Vagina (tissue), 2 donors: ENCODE results near the gene TMEM95. TPM values are rescaled to one million over a fixed set of nuclear protein-coding genes. Genes with fewer than 3 reads are reported as not detected.

Experiments
- DNase-seq, 2 donors: peaks; one replicate each; pipeline ENCODE4 v3.0.0-alpha.2; 2017; ENCODE audit errors: extremely low spot score in 2 of 2
- H3K27ac ChIP-seq: fragments of 200-600 bp; sonication (generic); one replicate; pipeline ENCODE4 v1.5.1; 2019
- H3K27me3 ChIP-seq: fragments of 200-600 bp; sonication (generic); one replicate; pipeline ENCODE4 v1.5.1; 2019
- H3K36me3 ChIP-seq, 2 donors: fragments of 200-600 bp; sonication (generic); one replicate each; pipeline ENCODE4 v1.5.1; 2017 to 2019
- H3K4me1 ChIP-seq: fragments of 200-600 bp; sonication (generic); one replicate; pipeline ENCODE4 v1.5.1; 2019
- H3K4me3 ChIP-seq, 2 donors: fragments of 200-600 bp; sonication (generic); 1 replicate in 1 of 2; 2 replicates in 1 of 2; pipeline ENCODE4 v1.5.1; 2016 to 2019
- H3K9me3 ChIP-seq: fragments of 200-600 bp; sonication (generic); one replicate; pipeline ENCODE4 v1.5.1; 2019
- POLR2A ChIP-seq, 2 donors: fragments of 450-650 bp; IDR thresholded peaks; one replicate each; pipeline ENCODE4 v1.6.1; 2017; ENCODE audit warnings: antibody characterized with exemption in 2 of 2, mild to moderate bottlenecking in 2 of 2, moderate library complexity in 2 of 2
- POLR2AphosphoS5 ChIP-seq, 2 donors: sonication (generic); formaldehyde crosslinking; IDR thresholded peaks; one replicate each; pipeline ENCODE4 v1.9.0; 2017; ENCODE audit warnings: antibody characterized with exemption in 2 of 2, mild to moderate bottlenecking in 2 of 2, low read depth in 1 of 2; ENCODE audit not compliant: insufficient read depth in 1 of 2
- intact Hi-C: fragments of 100-400 bp; cut with DNase I; formaldehyde crosslinking; loops from one replicate; pipeline ENCODE4 v1.15.1; 2023
- total RNA-seq: library from RNA; depleted of rRNA; stranded (reverse); fragments of >200 nt; gene quantifications from one replicate; pipeline ENCODE4 v1.2.3, GENCODE V29; 2016
- TF ChIP-seq, protein P1 (sequence below), 3 experiments: fragments of 450-650 bp in 2 of 3; fragments of 200-600 bp in 1 of 3; sonication (generic) in 1 of 3; IDR thresholded peaks; one replicate each; pipeline ENCODE4 v1.5.1; 2017 to 2019; ENCODE audit warnings: antibody characterized with exemption in 3 of 3, mild to moderate bottlenecking in 2 of 3, moderate library complexity in 2 of 3

Gene TMEM95
- total RNA-seq, 1 donor from 2014 or later, result not detected

DNA sequence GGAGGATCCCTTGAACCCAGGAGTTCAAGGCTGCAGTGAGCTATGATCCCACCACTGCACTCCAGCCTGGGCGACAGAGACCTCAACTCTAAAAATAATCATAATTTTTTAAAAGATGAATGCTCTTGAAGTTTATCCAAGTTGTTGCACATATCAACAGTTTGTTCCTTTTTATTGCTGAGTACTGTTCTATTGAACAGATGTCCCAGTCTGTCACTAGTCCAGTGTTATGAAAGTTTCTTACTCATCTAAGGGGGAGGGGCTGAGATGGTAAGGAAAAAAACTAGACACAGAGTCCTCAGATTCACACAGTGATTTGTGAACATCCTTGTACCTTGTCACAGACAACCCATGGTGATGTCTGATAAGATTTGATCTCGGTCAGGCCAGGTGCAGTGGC is 14.8 kb upstream of the TMEM95 start:
- no peak for DNase-seq
- Histone ChIP-seq H3K4me1 (no peaks in the 10 kb centered on the region), H3K27me3 (no peaks in the 10 kb centered on the region), H3K9me3 (no peaks in the 10 kb centered on the region), H3K27ac (no peak overlapping the region), H3K4me3 (no peak overlapping the region), H3K36me3 (no peaks in the 10 kb centered on the region)
- TF ChIP-seq, protein P1, sequence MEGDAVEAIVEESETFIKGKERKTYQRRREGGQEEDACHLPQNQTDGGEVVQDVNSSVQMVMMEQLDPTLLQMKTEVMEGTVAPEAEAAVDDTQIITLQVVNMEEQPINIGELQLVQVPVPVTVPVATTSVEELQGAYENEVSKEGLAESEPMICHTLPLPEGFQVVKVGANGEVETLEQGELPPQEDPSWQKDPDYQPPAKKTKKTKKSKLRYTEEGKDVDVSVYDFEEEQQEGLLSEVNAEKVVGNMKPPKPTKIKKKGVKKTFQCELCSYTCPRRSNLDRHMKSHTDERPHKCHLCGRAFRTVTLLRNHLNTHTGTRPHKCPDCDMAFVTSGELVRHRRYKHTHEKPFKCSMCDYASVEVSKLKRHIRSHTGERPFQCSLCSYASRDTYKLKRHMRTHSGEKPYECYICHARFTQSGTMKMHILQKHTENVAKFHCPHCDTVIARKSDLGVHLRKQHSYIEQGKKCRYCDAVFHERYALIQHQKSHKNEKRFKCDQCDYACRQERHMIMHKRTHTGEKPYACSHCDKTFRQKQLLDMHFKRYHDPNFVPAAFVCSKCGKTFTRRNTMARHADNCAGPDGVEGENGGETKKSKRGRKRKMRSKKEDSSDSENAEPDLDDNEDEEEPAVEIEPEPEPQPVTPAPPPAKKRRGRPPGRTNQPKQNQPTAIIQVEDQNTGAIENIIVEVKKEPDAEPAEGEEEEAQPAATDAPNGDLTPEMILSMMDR (IDR thresholded peaks at IDR 0.05), result no peak
- no peak for TF ChIP-seq POLR2AphosphoS5 (IDR thresholded peaks at IDR 0.05; ENCODE audit: insufficient read depth in 1 of 2, low read depth in 1 of 2)
- intact Hi-C loops, result no loop called here

DNA sequence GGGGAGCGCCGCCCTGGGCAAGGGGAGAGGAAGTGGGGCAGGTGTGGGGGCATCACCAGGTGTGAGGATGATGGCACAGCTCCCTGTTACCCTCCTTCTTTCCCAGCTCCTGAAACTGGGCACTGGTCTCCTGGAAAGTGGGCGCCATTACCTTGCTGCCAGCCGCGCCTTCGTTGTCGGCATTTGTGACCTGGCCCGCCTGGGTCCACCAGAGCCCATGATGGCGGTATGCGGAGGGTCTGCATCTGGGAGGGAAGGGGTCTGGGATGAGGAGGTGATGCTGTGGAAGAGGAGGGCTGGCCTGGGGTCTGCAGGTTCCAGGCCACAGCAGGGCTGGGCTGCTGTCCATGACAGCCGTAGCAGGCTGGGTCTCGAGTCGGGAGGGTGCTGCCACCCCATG is 13.1 kb upstream of the TMEM95 start:
- no peaks in the 10 kb centered on the region for H3K27me3 ChIP-seq
- no peak overlapping the region for H3K4me3 ChIP-seq
- TF ChIP-seq, protein P1 (IDR thresholded peaks at IDR 0.05), result no peak
- TF ChIP-seq POLR2AphosphoS5 (IDR thresholded peaks at IDR 0.05; ENCODE audit: insufficient read depth in 1 of 2, low read depth in 1 of 2) (no peak), POLR2A (IDR thresholded peaks at IDR 0.05) (no peak)
- H3K4me1 ChIP-seq, result no peaks in the 10 kb centered on the region
- H3K9me3 ChIP-seq, result no peaks in the 10 kb centered on the region
- H3K27ac ChIP-seq, result no peak overlapping the region
- no peak for DNase-seq
- intact Hi-C loops, result no loop called here
- H3K36me3 ChIP-seq, result no peaks in the 10 kb centered on the region

GRCh38 chr17:7343250-7343649 is 11.7 kb upstream of the TMEM95 start:
- H3K9me3 ChIP-seq, result no peaks in the 10 kb centered on the region
- no peaks in the 10 kb centered on the region for H3K36me3 ChIP-seq
- no peak for DNase-seq
- H3K27ac ChIP-seq, result no peak overlapping the region
- intact Hi-C loops, result no loop called here
- H3K4me1 ChIP-seq, result no peaks in the 10 kb centered on the region
- H3K27me3 ChIP-seq, result no peaks in the 10 kb centered on the region
- H3K4me3 ChIP-seq, result no peak overlapping the region
- TF ChIP-seq, protein P1 (IDR thresholded peaks at IDR 0.05), result no peak
- TF ChIP-seq POLR2A (IDR thresholded peaks at IDR 0.05), result no peak
- no peak for TF ChIP-seq POLR2AphosphoS5 (IDR thresholded peaks at IDR 0.05; ENCODE audit: insufficient read depth in 1 of 2, low read depth in 1 of 2)

GRCh38 chr17:7346761-7347614 is 8.0 kb upstream of the TMEM95 start:
- Histone ChIP-seq H3K27me3 (no peaks in the 10 kb centered on the region), H3K4me1 (peaks cover 15% of the 10 kb centered on the region), H3K27ac (no peak overlapping the region), H3K9me3 (no peaks in the 10 kb centered on the region), H3K36me3 (no peaks in the 10 kb centered on the region), H3K4me3 (no peak overlapping the region)
- no peak for DNase-seq
- TF ChIP-seq POLR2A (IDR thresholded peaks at IDR 0.05) (no peak), POLR2AphosphoS5 (IDR thresholded peaks at IDR 0.05; ENCODE audit: insufficient read depth in 1 of 2, low read depth in 1 of 2) (no peak)
- intact Hi-C loops, result loop anchor here (5.0 kb wide), 1 partner anchor 35 kb away; no protein-coding TSS in a partner anchor

GRCh38 chr17:7347630-7348477 is 7.1 kb upstream of the TMEM95 start:
- Histone ChIP-seq H3K9me3 (no peaks in the 10 kb centered on the region), H3K4me1 (peaks cover 20% of the 10 kb centered on the region), H3K27ac (no peak overlapping the region), H3K36me3 (no peaks in the 10 kb centered on the region), H3K27me3 (no peaks in the 10 kb centered on the region), H3K4me3 (no peak overlapping the region)
- TF ChIP-seq, protein P1 (IDR thresholded peaks at IDR 0.05), result no peak
- no peak for TF ChIP-seq POLR2A (IDR thresholded peaks at IDR 0.05)
- TF ChIP-seq POLR2AphosphoS5 (IDR thresholded peaks at IDR 0.05; ENCODE audit: insufficient read depth in 1 of 2, low read depth in 1 of 2), result peak in 1 of 2 donors; percentile 12
- no peak for DNase-seq
- intact Hi-C loops, result loop anchor here (5.0 kb wide), 1 partner anchor 36 kb away; no protein-coding TSS in a partner anchor
